OCI-LY3 (cell line): ENCODE data around the gene TNFRSF19.

ENCODE experiments used
- CTCF ChIP-seq: fragments of 200-600, 300-600 bp; sonication (generic); IDR thresholded peaks from 2 replicates; pipeline ENCODE4 v1.5.1; 2014; ENCODE audit warnings: antibody characterized with exemption, low read length, low read depth
- EZH2phosphoT487 ChIP-seq: fragments of 200-600 bp; shearing (Covaris generic); IDR thresholded peaks from 2 replicates; pipeline ENCODE4 v1.6.1; 2018; ENCODE audit warnings: antibody characterized with exemption, mixed run types, low read depth

- TF ChIP-seq CTCF (no peak), EZH2phosphoT487 (no peak)
Measured at GRCh38 chr13:23678795-23679194, 108.6 kb downstream of the TNFRSF19 start.
